Left lobe of liver (tissue), 2 donors: ENCODE measurements around the gene ETV6. TPM values are rescaled to one million over a fixed set of nuclear protein-coding genes. Genes with fewer than 3 reads are reported as not detected.
"Not testable (repeated sequence)": the region's sequence is repeated elsewhere in the genome, so short reads cannot be mapped to it uniquely, and the experiment has no call there.

ENCODE experiments used
- ATAC-seq: fragments of 200-7000 bp; cut with Tn5 transposase; one replicate; pipeline ENCODE4 v1.9.1; 2020; ENCODE audit warnings: mild to moderate bottlenecking, moderate library complexity
- DNase-seq: peaks from one replicate; pipeline ENCODE4 v3.0.0-alpha.2; 2020; ENCODE audit warnings: low spot score
- total RNA-seq: library from RNA; stranded (reverse); gene quantifications from one replicate; pipeline ENCODE4 v1.2.1, GENCODE V29; 2021
- donor health status: DM: no; HTN: no; CAD: no; lungs with moderate emphysema.
- donor health status: DM: no; HTN: yes; CAD: no.

The ETV6 gene
- total RNA-seq, 1 donor from 2014 or later: 10.8 TPM

GRCh38 chr12:11666131-11667050, 16.9 kb downstream of the ETV6 start:
- DNase-seq (no peak), ATAC-seq (no peak)

DNA sequence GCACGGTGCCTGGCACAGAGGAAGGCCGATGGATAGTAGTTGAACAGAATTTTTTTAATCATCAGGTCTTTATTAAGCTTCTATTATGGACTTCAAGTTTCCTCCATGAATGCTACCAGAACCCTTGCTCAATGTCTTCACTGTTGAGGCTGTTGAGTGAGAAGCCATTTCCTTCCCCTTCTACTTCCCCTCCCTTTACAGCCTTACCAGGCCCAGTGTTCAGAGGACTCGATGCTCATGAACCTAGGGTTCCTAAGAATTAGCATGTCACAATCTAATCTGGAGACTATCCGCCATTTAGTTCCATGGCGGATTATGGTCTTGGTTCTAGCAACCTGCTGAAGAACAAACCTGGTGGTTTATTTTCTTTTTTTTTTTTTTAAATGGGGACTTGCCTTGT, 17.7 kb downstream of the ETV6 start:
- DNase-seq (no peak), ATAC-seq (no peak)

GRCh38 chr12:11668611-11669010, 19.1 kb downstream of the ETV6 start:
- DNase-seq (no peak), ATAC-seq (no peak)

- no peak for ATAC-seq
- no peak for DNase-seq
Observed at GRCh38 chr12:11669348-11669747, 19.9 kb downstream of the ETV6 start.

DNA sequence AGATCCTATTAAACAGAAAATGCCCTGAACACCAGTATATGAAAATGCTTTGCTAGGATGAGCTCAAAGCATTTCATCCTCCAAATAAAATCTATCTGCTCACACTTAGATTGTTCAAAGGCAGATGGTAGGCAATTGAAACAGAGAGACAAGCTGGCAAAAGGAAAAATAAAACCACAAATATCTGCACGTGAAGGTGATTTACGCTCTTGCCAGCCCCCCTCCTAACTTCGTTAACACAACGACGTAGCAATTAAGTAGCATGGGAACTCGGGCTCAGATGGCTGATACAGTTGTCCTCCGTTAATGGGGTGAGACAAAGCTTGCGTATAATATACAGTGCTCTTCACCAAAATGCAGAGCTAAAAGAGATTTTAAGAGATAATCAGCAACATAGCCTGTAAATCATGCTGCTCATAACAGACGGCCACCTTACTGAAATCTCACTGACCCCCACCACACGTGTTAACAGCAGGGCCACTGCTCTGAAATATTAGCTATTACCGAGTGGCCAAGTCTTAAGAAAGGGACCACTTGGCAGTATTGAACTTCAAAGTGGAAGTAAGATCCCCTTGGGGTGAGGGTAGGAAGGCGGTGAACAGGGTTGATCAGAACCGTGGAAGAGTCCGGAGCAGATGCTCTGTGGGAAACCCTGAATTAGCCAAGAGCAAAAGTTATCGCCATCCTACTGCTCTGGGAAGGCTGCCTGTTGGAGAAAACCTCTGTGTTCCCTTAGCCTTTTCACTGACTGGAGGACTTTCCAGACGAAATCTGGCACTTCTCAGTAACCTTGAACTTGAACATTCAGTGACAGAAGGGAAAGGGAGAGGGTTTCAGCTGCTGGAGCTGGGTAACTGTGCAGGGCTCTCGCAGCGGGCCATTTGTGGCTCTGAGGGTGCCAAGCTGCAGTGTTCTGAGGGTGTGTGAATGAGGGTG, 23.1 kb downstream of the ETV6 start:
- ATAC-seq (peak; percentile 39), DNase-seq (no peak)

DNA sequence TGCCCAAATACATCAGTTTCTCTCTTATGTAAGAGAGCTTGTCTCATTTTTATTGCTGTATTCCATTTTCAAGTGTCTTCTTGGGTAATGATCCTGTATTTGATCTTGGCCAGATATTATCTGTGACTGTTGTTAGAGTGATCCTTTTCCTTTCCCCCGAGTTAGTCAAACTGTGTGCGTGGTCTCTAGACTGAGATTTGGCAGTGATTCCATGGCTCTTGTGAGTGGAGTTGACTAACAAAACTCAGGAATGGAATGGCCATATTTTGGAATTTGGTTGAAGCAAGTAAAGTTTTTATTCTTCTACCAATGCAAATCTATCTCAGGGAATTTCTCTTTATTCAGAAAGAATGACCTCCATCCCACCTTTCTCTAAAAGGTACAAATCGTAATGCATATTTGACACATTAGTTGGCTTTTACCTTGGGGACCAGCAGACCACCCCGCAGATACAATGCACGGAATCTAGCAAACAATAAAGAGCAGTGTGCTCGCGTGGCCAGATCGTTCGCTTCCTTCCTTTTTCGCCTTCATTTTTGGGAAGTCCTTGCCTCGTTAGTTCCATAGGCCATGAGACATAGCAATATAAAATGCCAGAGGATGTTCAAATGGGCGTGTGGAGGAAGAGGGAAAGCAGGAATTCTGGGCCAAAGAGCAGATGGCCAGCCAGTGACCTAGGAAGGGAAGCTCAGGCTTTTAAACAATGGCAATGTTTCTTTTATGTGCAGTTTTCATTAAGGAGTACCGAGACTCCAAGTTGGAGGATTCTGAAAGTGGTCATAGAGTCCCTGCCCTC, 24.4 kb downstream of the ETV6 start:
- ATAC-seq: peak; percentile 52

DNA sequence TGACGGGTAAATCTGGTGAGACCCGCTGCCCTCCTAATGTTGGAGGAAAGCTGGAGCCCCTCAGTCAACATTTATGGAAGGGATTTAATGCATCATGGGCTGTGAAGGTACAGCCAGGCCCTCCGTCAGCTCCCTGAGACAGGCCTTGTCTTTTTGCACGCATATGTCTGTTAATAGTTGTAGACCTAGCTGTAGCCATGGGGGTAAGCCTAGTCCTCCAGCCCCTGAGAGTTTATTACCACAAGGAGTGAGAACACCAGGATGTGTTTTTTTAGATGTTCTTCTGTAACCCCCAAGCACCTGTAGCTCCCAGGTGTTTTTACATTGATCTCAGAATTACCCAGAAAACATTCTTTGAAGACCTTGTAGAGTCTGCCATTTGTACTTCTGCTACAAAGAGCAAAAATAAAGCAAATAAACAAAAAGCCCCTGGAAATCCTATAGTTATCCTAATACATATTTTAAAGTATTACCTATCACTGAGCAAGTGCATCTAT, 25.5 kb downstream of the ETV6 start:
- no peak for DNase-seq
- no peak for ATAC-seq

More for the DNA sequence above, 24.4 kb downstream of the ETV6 start:
- DNase-seq: no peak

GRCh38 chr12:11676052-11676451, 26.6 kb downstream of the ETV6 start:
- DNase-seq (no peak), ATAC-seq (no peak)

GRCh38 chr12:11677093-11677492, 27.6 kb downstream of the ETV6 start:
- DNase-seq (no peak), ATAC-seq (no peak)

DNA sequence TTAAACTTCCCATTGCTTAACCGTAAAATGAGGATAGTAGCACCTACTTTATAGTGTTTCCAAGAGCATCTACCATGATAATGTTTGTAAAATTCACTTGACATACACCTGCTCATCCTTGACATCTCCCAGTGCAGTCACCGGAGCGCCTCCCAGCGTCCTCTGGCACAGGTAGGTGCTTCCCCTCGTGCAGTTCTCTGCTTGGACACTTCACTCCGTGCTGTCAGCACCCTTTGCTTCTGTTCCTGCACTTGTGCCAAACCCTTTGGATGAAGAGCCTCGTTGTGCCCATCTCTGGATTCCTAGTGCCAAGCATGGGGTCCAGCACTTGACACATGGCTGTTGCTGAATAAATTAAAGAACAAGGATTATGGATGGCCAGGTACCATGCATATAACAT, 28.3 kb downstream of the ETV6 start:
- no peak for DNase-seq
- ATAC-seq: no peak

GRCh38 chr12:11678781-11679180, 29.3 kb downstream of the ETV6 start:
- ATAC-seq (no peak), DNase-seq (no peak)

DNA sequence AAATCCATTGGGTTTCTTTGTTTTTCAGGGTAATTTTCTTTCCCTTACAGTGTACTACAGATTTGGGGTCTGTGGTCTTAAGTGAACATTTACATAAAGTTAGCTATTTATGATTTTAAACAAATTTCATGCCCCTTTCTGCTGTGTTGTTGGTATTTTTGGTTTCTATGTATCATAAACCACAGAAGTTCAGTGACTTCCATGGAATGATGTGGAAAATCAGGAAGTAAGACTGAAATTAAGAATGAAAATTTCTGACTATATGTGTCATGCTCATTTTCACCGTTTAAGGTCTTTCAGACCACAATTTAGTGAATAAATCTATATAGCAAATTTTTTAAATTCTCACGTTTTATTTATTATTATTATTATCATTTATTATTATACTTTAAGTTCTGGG, 31.7 kb downstream of the ETV6 start:
- ATAC-seq (no peak), DNase-seq (no peak)

- not testable (repeated sequence) for DNase-seq, ATAC-seq
Observed at GRCh38 chr12:11681695-11682094, 32.2 kb downstream of the ETV6 start.

GRCh38 chr12:11684393-11684792, 34.9 kb downstream of the ETV6 start:
- no peak for DNase-seq
- ATAC-seq: no peak

DNA sequence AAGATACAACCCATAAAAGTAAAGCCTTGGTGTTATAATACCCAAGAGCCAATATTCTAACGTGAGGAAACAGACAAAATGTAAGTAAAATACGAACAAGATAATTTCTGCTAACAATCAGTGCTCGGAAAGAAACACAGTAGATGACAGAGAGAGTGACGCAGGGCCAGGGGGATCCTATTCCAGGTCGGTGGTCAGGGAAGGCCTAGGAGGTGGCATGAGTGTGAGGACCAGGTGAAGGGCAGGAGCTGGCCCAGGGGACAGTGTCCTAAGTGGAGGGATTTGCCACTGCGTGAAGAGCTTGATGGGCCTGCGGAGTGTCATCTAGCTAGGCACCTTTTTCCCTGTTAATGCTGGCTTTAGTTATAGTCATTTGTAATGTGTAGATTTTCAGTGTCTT, 35.3 kb downstream of the ETV6 start:
- ATAC-seq (no peak), DNase-seq (no peak)

DNA sequence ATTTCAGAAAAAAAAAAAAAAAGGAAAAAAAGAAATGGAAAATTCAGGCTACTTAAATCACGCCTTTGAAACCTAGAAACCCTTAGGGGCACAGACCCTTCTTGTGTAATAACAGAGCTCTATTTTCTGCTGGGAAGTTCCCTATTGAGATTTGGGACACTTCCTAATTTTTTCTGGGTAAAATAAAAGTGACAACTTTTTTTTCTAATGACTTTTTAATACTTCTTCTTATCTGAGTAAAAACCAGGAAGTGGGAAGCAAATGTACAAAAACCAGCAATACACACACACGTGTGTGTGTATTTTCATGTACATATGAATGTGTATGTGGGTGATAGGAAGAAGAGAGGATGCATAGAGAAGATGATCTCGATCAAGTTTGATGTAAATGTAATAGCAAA, 35.8 kb downstream of the ETV6 start:
- ATAC-seq: no peak
- DNase-seq: no peak

- ATAC-seq: no peak
Observed at GRCh38 chr12:11685716-11686115, 36.2 kb downstream of the ETV6 start.

GRCh38 chr12:11686120-11686519, 36.6 kb downstream of the ETV6 start:
- ATAC-seq (no peak), DNase-seq (no peak)

More at GRCh38 chr12:11685716-11686115, 36.2 kb downstream of the ETV6 start:
- DNase-seq: no peak

- DNase-seq (no peak), ATAC-seq (no peak)
Observed at GRCh38 chr12:11687528-11687927, 38.1 kb downstream of the ETV6 start.

DNA sequence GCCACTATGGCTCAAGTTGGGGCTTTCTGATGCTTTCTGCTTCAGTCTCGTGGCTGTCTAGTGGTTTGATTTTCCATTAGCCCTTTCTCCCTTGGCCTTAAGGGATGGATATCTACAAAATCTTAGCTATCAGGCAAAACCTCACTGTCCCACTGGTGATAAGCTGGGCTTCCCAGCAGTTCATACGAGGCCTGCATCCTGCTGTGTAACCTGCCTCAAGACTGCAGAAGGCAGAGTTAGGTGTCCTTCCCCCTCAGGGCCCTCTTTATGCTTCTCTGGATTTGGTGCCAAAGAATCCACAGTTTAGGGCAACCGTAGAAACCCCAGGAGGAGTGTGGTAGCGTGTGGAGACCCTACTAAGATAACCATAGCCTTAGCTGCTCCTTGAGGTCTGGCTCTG, 38.9 kb downstream of the ETV6 start:
- ATAC-seq (no peak), DNase-seq (no peak)

- ATAC-seq: no peak
- DNase-seq: no peak
Observed at GRCh38 chr12:11688831-11689230, 39.4 kb downstream of the ETV6 start.
